ENCODE data around the gene CHRNA1.
"Not testable (repeated sequence)": the region's sequence is repeated elsewhere in the genome, so short reads cannot be mapped to it uniquely, and the experiment has no call there.

The CHRNA1 gene

DNA sequence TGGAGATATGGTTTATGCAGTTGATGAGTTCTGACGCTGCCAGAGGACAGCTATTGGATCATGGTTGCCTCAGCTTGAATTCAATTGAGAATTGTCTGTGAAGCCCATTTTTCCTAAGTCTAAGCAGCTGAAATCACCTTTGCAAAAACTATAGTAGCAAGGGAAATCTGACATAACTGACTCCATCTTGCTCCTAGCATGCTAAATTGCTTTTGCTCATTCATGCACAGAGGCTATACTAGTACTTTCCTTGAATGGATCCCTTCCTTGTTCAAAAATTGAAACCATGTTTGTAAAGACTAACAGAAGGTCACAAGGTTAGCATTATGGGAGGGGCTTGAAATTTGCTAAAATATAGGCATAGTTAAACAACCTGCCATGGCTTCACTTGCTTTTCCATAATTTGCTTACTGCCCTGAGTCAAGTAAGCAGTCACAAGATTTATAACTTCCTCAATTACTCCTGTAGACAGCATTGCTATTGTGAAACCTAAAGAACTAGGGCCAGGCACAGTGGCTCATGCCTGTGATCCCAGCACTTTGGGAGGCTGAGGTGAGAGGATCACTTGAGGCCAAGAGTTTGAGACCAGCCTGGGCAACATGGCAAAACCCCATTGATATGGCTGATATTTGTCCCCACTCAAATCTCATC lies 41.2 kb downstream of the CHRNA1 start:
- in situ Hi-C loops (cut with MboI; ENCODE audit: low sequenced_read_pairs): no loop called here

DNA sequence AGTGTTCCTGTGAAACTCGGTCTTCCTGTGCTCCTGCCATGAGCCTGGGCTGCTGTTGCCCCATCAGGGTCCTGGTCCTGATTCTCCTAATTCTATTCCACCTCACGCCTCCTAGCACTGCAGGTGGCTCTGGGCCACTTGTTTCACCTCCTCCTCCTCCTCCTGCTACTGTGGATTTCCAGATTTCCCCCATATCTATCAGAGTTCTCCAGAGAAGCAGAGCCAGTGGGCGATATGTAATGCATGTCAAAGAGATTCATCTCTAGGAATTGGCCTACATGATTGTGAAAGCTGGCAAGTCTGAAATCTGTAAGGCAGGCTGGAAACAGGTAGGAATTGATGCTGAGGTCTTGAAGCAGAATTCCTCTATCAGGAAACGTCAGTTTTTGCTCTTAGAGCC lies 45.3 kb downstream of the CHRNA1 start:
- in situ Hi-C loops (cut with MboI; ENCODE audit: low sequenced_read_pairs): no loop called here

DNA sequence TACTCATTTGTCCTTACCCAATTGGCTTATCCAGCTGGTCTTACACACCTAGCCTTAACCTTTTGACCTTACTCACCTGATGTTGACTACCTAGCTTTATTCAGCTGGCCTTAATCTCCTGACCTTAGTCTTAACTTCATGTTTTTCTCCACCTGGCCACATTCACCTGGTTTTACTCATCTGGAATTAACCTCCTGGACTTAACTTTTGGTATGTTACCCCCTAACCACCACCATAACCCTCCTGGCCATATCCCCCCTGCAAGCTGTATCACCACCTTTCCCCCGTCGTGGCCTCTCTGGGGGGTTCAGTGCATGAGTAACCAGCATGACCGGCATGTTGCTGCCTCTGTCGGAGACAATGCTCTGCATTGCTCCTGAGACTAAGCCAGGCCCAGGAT lies 45.7 kb downstream of the CHRNA1 start:
- in situ Hi-C loops (cut with MboI; ENCODE audit: low sequenced_read_pairs): no loop called here

DNA sequence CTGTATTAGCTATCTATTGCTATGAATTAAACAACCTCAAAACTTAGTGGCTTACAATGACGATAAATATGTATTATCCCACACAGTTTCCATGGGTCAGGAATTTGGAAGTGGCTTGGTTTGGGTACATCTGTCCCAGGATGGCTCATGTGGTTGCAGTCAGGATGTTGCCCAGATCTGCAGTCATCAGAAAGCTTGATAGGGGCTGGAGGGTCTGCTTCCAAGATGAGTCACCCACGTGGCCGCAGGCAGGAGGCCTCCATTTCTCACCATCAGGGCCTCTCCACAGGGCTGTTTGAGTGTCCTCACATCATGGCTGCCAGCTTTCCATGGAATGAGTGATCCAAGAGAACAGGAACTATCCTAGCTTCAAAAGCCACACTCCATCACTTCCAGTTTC lies 46.4 kb downstream of the CHRNA1 start:
- in situ Hi-C loops (cut with MboI; ENCODE audit: low sequenced_read_pairs): no loop called here

DNA sequence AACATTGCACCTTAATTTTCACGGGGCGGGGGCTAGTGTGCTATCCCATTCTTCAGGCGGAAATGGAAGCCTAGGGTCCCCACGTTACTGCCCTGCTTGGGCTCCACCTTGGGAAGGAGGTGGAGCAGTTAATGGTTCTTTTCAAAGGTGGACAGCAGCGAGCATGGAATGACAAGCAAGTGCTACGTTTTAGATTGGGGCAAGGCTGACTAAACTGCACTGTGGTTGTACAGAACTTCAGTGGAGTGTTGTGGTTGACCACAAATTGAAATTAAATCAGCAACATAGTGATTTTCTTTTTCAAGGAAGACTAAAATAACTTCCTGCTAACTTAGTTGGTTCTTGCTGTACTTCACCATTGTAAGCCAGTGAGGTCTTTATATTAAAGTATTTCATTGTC lies 47.0 kb downstream of the CHRNA1 start:
- in situ Hi-C loops (cut with MboI; ENCODE audit: low sequenced_read_pairs): no loop called here

DNA sequence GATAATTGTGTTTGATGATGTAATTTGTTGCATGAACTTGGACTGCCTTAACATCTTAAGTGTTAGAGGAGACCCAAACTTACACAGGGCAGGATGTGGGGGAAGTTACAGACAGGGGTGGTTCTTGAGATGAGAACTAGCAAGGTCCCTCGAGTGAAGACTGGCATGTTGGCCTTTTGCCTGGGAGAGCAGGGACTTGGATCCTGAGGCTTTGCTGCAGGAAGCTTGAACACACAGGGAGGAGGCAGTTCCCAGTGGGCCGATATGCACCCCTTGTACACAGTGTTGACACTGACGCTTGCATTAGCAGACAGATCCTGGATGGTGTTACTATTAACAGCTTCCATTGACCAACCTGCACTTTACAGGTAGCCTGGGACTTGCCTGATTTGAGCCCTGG lies 47.5 kb downstream of the CHRNA1 start:
- in situ Hi-C loops (cut with MboI; ENCODE audit: low sequenced_read_pairs): no loop called here

DNA sequence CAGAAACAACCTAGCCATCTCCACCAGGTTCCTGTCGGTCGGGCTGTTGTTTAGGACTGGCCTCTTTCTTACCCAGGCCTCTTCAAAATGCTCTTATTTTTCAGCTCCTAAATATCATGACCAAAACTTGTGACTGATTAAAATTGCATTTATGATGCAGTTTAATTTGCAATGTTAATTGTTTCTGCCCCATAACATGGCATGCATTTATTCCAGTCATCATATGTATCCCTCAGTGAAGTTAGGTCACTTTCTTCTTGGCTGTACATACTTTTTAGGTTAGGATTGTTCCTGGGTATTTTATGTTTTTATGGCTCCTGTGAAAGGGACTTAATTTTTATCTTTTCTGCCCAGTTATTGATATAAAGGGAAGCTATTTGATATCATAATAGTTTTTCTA lies 50.6 kb downstream of the CHRNA1 start:
- in situ Hi-C loops (cut with MboI; ENCODE audit: low sequenced_read_pairs): no loop called here

DNA sequence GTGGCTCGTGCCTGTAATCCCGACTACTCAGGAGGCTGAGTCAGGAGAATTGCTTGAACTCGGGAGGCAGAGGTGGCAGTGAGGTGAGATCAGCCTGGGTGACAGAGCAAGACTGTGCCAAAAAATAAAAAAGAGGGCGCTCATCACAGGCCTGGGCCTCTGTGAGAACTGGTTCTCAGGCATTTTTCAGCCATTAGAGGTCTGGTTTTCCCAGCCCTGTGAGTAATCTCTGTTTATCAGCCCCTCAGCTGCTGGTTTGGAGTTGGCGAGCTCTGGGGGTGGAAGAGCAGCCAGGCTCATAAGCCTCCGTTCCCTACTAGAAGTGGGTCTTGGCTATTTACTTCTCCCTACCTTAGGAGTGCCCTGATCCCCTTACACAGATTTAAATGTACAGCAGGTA lies 53.1 kb downstream of the CHRNA1 start:
- in situ Hi-C loops (cut with MboI; ENCODE audit: low sequenced_read_pairs): no loop called here

DNA sequence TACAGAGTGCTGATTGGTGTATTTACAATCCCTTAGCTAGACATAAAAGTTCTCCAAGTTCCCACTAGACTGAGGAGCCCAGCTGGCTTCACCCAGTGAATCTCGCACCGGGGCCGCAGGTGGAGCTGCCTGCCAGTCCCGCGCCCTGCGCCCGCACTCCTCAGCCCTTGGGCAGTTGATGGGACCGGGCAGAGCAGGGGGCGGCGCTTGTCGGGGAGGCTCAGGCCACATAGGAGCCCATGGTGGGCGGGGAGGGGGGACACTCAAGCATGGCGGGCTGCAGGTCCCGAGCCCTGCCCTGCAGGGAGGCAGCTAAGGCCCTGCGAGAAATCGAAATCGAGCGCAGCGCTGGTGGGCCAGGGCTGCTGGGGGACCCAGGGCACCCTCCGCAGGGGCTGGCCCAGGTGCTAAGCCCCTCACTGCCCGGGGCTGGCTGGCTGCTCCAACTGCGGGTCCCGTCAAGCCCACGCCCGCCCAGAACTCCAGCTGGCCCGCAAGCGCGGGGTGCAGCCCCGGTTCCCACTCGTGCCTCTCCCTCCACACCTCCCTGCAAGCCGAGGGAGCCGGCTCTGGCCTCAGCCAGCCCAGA lies 54.8 kb downstream of the CHRNA1 start:
- in situ Hi-C loops (cut with MboI; ENCODE audit: low sequenced_read_pairs): not testable (repeated sequence)

DNA sequence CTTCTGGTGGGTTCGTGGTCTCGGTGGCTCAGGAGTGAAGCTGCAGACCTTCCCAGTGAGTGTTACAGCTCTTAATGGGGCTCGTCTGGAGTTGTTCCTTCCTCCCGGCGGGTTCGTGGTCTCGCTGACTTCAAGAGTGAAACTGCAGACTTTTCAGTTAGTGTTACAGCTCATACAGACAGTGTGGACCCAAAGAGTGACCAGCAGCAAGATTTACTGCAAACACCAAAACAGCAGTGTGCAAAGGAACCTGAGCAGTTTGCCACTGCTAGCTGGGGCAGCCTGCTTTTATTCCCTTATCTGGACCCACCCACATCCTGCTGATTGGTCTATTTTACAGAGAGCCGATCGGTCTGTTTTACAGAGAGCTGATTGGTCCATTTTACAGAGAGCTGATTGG lies 55.6 kb downstream of the CHRNA1 start:
- in situ Hi-C loops (cut with MboI; ENCODE audit: low sequenced_read_pairs): no loop called here

DNA sequence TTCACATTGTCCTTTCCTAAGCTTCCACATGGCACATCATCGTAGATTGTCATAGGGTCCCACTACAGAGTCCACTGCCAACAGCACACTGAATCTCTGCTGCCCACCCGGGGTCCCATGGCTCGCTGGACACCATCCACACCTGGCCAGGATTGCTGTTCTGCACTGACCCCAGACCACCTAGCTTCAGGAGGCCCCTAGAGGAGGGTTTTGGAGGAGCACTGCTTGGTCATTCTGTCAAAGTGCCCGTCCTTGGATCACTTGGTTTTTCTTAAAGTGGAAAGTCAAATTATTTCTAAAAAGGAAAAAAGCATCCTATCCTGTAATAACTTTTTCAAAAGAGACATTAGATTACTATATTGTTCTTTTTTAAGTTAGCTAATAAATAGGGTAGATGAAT lies 59.0 kb downstream of the CHRNA1 start:
- in situ Hi-C loops (cut with MboI; ENCODE audit: low sequenced_read_pairs): no loop called here

DNA sequence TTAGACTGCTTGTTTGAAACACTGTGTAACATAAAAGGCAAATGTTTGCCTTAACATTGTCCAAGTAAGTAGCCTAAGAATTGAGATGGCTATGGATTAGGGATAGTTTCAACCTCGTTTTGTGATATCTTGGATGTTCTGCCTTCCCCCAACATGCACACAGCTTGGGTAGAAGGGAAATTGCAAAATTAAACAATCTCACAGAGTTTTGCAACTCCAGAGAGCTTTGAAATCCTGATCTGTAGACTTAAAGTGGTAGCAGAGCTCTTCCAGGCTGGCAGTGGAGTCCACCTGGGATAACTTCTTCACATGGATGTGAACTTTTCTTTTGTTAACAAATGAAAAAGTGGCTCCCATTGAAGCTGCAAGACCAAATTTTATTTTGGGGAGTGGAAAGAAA lies 59.6 kb downstream of the CHRNA1 start:
- in situ Hi-C loops (cut with MboI; ENCODE audit: low sequenced_read_pairs): no loop called here

DNA sequence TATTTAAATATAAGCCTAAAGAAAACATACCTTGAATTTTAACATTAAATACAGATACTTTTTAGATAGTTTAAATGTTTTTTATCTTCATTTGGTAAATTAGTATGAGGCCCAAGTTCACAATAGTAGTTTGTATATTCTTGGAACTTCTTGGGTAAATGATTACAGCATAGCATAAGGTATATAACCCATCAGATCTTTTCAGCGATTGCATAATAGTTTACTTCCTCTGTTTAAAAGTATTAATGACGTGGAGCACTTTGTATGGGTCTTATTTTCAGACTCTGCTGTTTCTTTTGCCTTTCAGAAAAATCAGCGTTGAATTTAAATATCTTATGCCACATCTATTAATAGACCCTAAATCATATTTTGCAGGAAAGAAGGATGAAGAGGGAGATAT lies 60.2 kb downstream of the CHRNA1 start:
- in situ Hi-C loops (cut with MboI; ENCODE audit: low sequenced_read_pairs): no loop called here

DNA sequence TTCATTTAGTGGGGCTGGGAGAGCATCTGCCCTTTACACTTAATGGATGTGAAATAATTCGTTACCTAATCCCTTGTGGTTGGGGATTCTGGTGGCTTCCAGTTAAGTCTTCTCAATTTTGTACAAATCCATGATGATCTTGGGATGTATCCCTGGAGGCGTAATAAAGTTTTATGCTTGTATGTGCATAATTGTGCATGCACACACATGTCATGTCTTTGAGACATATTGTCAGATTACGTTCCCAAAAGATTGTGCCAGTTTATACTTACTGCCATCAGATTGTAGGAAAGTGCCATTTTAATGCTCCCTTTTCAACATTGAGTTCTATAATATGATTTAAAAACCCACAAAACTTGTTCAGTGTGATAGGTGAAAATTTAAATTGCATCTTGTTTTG lies 60.8 kb downstream of the CHRNA1 start:
- in situ Hi-C loops (cut with MboI; ENCODE audit: low sequenced_read_pairs): no loop called here

DNA sequence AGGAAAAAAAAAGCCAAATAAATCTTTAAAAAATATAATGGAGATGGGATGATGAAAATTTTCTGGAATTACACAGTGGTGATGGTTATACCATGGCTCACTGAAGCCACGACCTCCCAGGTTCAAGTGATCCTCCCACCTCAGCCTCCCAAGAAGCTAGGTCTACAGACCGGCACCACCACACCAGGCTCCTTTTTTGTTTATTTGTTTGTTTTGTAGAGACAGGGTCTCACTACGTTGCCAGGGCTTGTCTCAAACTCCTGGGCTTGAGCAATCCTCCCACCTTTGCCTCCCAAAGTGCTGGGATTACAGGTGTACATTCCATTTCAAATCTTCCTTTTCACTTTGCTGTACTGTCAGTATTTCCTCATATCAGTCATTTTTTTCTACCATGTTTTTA lies 61.7 kb downstream of the CHRNA1 start:
- in situ Hi-C loops (cut with MboI; ENCODE audit: low sequenced_read_pairs): no loop called here

DNA sequence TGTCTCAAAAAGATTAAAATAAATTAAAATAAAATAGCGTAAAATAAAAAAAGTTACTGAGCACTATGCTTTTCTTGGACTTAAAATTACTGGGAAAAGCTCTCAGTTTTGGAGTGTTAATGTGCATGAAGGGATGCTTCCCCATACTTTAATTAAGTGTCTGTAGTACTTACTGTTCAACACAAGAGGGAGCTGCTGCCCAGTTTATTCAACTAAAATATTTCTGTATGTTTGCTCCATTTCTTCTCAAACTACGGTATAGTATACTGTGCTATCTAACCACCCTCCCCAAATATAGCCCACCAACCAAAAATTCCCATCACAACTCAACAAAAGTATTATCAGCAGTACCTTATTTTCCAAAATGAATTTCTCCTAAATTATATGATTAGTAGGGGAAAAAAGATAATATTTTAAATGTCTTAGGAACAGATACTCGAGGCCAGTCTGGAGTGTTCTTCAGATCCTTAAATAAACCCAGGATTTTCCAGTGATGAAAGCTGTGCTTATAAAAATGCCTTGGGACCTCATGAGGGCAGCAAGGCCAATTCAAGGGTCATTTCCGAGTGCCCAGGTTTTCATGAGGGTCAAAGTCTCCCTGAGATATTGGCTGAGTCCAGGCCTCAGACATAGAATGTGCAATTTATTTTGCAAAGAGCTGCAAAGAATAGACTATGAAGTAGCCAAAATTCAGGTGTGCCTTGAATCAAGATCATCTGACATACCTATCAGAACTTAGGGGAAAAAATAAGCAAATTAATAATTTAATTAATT lies 64.1 kb downstream of the CHRNA1 start:
- in situ Hi-C loops (cut with MboI; ENCODE audit: low sequenced_read_pairs): loop anchor here (25.0 kb wide), 1 partner anchor 238 kb away; no protein-coding TSS in a partner anchor
